Kidney epithelial cell (primary cell): ENCODE data around the gene GAA. TPM values are rescaled to one million over a fixed set of nuclear protein-coding genes. Genes with fewer than 3 reads are reported as not detected.

Source experiments
- DNase-seq: peaks from one replicate; pipeline ENCODE4 v3.0.0-alpha.2; 2010; ENCODE audit warnings: low read depth
- H3K27me3 ChIP-seq: 2 replicates; pipeline ENCODE4 v1.6.0; 2011; ENCODE audit warnings: low read length; ENCODE audit not compliant: control insufficient read depth, insufficient read depth
- H3K36me3 ChIP-seq: 2 replicates; pipeline ENCODE4 v1.5.1; 2011; ENCODE audit warnings: low read length; ENCODE audit not compliant: control insufficient read depth, insufficient read depth
- H3K4me3 ChIP-seq: 2 replicates; pipeline ENCODE4 v1.5.1; 2011; ENCODE audit warnings: low read depth, mild to moderate bottlenecking, control low read depth, low read length
- total RNA-seq: library from RNA; depleted of rRNA; stranded (reverse); fragments of >200 nt; gene quantifications from 2 replicates; pipeline ENCODE4 v1.2.3, GENCODE V29; 2015
- TF ChIP-seq, protein P1 (sequence below): IDR thresholded peaks from 2 replicates; pipeline ENCODE4 v1.5.1; 2011; ENCODE audit warnings: mild to moderate bottlenecking, moderate library complexity, low read length, control low read depth, inconsistent platforms; ENCODE audit not compliant: insufficient read depth, poor library complexity, severe bottlenecking

The GAA gene
- total RNA-seq, 1 donor from 2014 or later: 60.9 TPM

DNA sequence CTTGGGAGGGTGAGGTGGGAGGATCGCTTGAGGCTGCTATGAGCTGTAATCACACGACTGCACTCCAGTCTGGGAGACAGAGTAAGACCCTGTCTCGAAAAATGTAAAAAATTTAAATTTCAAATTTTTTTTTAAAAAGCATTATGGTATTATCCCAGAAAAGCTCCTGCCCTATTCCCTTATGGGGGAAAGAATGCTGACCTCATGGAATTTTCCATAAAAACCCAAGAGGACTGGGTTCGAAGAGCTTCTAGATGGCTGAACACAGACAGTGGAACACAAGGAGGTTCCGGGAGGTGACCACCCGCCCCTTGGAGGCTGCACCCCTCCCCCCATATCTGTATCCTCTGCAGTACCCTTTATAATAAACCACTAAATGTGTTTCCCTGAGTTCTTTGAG lies 41.5 kb downstream of the GAA start:
- H3K27me3 ChIP-seq: no peaks in the 10 kb centered on the region

DNA sequence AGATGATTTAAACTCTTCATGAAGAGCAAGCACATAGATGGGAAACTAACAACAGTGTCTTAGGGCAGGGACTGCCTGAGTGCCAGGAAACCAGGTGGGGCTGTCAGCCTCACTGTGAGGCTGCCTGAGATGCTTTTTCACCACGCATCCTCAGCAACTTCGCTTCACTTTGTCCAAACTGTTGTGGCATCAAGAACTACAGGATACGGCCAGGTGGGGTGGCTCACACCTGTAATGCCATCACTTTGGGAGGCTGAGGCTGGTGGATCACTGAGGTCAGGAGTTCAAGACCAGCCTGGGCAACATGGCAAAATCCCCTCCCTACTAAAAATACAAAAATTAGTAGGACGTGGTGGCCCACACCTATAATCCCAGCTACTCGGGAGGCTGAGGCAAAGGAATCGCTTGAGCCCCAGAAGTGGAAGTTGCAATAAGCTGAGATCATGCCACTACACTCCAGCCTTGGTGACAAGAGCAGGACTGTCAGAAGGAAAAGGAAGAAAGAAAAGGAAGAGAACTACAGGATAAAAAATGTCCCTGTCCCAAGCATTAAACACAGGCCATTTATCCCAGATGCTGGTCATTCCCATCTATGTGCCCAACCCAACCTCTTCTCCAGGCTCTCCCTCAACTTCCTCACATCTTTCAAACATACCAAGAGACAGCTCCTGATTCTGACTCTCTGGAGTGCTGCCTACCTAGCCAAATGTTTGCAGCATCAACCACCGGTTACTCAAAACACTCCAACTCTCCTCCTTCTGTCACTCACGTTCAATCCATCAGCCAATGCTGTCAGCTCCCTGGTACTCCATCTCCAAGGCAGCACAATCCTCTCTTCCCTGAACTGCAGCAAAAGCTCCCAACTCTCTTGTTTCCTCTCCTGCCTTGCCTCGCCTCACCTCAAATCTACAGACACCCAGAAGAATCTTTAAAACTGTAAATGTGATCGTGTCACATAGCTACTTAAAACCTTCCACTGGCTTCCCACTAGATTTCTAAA lies 44.0 kb downstream of the GAA start:
- H3K27me3 ChIP-seq: no peaks in the 10 kb centered on the region
- no peaks in the 10 kb centered on the region for H3K36me3 ChIP-seq
- TF ChIP-seq, protein P1, sequence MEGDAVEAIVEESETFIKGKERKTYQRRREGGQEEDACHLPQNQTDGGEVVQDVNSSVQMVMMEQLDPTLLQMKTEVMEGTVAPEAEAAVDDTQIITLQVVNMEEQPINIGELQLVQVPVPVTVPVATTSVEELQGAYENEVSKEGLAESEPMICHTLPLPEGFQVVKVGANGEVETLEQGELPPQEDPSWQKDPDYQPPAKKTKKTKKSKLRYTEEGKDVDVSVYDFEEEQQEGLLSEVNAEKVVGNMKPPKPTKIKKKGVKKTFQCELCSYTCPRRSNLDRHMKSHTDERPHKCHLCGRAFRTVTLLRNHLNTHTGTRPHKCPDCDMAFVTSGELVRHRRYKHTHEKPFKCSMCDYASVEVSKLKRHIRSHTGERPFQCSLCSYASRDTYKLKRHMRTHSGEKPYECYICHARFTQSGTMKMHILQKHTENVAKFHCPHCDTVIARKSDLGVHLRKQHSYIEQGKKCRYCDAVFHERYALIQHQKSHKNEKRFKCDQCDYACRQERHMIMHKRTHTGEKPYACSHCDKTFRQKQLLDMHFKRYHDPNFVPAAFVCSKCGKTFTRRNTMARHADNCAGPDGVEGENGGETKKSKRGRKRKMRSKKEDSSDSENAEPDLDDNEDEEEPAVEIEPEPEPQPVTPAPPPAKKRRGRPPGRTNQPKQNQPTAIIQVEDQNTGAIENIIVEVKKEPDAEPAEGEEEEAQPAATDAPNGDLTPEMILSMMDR: no peak
- DNase-seq: no peak
- peak overlapping the region; percentile 84 for H3K4me3 ChIP-seq

More for the DNA sequence above, 41.5 kb downstream of the GAA start:
- no peak for DNase-seq
- Histone ChIP-seq H3K36me3 (peaks cover 5% of the 10 kb centered on the region), H3K4me3 (no peak overlapping the region)
- TF ChIP-seq, protein P1: no peak

DNA sequence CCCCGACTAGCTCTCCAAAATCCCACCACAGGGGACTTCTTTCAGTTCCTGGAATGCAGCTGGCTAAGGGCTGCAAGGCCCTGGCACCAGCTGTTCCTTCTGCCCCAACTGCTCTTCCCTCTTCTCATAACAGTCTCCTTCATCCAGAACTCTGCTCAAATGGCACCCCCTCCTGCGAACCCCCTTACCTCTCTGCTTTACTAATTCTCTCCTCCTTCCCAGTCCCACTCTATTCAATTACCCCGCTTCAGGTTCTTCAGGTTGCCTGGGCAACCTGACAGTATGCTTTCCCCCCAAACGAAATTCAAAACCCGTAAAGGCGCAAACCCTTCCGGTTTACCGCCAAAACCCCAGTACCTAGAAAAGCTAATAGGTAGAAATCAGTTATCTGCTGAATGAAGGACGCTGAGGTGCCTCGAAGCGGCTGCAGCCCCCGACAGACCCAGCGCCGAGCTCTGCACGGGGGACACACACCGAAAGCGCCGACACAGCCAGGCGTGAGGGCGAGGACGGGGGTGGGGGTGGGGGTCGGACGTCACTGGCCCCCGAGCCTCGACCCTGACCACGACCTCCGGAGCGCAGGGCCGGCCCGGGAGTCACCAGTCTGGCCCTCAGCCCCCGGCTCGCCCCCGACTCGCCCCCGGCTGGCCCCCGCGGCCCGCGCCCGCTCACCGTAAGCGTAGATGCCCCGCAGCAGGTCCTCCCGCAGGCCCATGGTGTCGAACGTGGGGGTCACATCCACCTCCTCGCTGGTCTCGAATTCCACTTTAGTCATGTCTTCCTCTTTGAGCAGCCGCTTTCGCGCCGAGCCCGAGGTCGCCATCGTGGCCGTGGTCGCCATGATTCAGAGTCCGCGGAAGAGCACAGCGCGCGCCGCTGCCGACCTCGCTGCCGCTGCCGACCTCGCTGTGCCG lies 45.0 kb downstream of the GAA start:
- TF ChIP-seq, protein P1: no peak
- peak overlapping the region; percentile 84 for H3K4me3 ChIP-seq
- no peaks in the 10 kb centered on the region for H3K27me3 ChIP-seq
- no peaks in the 10 kb centered on the region for H3K36me3 ChIP-seq
- no peak for DNase-seq

DNA sequence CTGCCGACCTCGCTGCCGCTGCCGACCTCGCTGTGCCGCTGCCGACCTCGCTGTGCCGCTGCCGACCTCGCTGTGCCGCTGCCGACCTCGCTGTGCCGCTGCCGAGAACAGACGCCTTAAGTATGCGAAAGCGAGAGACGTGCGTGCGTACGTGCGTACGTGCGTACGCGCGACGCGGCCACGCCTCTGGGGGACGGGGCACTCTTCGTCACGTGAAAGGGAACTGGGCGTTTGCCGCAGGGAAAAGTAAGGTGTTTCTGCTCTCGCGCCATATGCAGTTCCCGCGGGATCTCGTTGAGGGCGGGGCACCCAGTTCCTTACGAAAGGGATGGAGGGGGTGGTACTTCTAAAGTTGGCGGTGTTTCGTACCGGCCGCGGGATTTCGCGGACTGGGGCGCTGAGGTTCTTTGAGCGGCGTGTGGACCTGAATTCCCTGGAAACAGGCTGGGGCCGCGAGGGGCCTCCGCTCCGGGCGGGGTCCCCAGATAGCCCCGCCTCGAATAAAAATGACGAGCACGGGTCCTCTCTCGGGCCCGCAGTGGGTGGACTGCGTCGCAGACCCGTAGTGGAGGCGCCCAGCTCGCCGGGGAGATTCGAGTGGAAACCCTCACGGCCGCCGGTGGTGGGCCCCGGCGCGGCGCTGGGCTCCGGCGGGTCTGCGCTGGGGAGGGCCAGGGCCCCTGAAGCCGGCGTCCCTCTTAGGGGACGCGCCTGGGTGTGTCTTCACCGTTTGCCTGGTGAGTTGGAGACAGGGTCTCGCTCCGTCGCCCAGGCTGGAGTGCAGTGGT lies 45.8 kb downstream of the GAA start, which contains the start of gene EIF4A3:
Gene EIF4A3, minus strand, starts transcription at position 94 of the 788 bp plus-strand sequence. CDS start 167 bp downstream, outside the sequence.
- DNase-seq: peak; percentile 96
- Histone ChIP-seq H3K4me3 (peak within 1 kb of the TSS; percentile 84), H3K36me3 (no peaks in the 10 kb centered on the region), H3K27me3 (no peaks in the 10 kb centered on the region)
- TF ChIP-seq, protein P1: no peak

DNA sequence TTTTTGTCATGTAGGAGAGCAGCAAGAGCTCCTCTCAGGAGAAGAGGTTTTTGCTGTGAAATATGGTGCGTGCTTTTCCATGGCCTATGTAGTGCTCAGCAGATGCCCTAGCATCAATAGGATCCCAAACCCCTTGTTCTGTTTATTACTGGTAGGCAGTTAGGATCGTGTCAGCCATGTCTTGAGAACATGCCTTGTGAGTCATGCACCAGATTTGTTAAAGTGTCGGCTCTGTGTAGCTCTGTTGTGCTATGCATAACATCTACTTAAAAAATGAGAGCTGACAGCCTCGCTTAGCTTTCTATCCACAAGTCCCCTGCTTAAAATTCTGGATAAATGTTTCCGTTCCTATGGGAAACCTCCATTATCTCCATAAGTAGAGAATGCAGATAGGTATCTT lies 50.0 kb downstream of the GAA start:
- H3K4me3 ChIP-seq: no peak overlapping the region
- DNase-seq: no peak
- TF ChIP-seq, protein P1: no peak
- no peaks in the 10 kb centered on the region for H3K36me3 ChIP-seq
- H3K27me3 ChIP-seq: no peaks in the 10 kb centered on the region
